ENCODE measurements around the gene GLO1. TPM values are rescaled to one million over a fixed set of nuclear protein-coding genes. Genes with fewer than 3 reads are reported as not detected.

Gene GLO1
- total and polyA plus RNA-seq, 9 of the 15 experiments (the other 6 are each of a cell fraction or from before 2014, with no cell fraction given) = 155 to 331 (median 203) TPM

DNA sequence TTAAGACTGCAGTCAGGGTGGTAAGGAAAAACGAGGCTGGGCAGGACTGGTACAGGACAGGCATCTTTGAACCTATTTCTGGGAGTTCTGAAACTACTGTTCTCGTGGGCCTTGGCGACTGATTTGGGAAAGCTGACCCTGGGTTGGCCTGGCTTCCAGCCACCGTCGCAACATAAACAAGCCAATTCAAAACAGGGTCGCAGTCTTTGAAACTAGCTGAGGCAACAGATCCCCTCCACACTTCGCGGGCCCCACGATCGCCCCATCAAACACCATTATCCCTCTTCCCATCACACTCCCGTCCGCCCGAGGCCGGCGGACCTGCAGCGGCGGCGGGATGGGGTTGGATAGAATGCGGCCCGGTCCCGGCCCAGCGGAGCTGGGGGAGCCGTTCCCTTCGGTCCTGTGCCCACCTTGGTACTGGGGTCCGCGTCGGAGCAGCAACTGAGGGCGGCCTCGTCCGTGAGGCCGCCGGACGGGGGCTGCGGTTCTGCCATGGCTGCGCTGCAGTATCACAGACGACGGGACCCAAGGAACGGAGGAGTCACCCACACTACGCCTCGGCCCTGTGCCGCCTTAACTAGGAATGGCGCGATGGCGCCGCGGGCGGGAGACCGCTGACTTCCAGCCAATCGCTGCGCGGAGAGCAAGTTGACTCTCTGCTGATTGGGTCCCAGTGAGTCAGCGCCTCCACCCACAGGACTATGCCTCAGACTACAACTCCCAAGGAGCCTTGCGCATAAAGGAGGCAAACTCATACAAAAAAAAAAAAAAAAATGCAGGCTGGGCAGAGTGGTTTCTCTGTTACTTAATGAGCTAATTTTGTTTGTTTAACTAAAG is at the start of gene GLO1 (continued):
- no peak for TF ChIP-seq ZNF780A (CRISPR knock-in tag; IDR thresholded peaks at IDR 0.05)
- TF ChIP-seq CEBPZ (IDR thresholded peaks at IDR 0.05; ENCODE audit: borderline replicate concordance, low read depth, low read length) = no peak
- TF ChIP-seq, protein P1, sequence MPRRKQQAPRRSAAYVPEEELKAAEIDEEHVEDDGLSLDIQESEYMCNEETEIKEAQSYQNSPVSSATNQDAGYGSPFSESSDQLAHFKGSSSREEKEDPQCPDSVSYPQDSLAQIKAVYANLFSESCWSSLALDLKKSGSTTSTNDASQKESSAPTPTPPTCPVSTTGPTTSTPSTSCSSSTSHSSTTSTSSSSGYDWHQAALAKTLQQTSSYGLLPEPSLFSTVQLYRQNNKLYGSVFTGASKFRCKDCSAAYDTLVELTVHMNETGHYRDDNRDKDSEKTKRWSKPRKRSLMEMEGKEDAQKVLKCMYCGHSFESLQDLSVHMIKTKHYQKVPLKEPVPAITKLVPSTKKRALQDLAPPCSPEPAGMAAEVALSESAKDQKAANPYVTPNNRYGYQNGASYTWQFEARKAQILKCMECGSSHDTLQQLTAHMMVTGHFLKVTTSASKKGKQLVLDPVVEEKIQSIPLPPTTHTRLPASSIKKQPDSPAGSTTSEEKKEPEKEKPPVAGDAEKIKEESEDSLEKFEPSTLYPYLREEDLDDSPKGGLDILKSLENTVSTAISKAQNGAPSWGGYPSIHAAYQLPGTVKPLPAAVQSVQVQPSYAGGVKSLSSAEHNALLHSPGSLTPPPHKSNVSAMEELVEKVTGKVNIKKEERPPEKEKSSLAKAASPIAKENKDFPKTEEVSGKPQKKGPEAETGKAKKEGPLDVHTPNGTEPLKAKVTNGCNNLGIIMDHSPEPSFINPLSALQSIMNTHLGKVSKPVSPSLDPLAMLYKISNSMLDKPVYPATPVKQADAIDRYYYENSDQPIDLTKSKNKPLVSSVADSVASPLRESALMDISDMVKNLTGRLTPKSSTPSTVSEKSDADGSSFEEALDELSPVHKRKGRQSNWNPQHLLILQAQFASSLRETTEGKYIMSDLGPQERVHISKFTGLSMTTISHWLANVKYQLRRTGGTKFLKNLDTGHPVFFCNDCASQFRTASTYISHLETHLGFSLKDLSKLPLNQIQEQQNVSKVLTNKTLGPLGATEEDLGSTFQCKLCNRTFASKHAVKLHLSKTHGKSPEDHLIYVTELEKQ (CRISPR knock-in tag; IDR thresholded peaks at IDR 0.05) = no peak
- no peak for TF ChIP-seq GATAD2A (IDR thresholded peaks at IDR 0.05)
- TF ChIP-seq FOXJ2 (tag; IDR thresholded peaks at IDR 0.05) = no peak
- TF ChIP-seq POLR2B (IDR thresholded peaks at IDR 0.05; ENCODE audit: low read depth, partially characterized antibody) = peak; percentile 96
- TF ChIP-seq ID3 (CRISPR knock-in tag; IDR thresholded peaks at IDR 0.05) = no peak
- TF ChIP-seq ID3 (tag; IDR thresholded peaks at IDR 0.05) = peak; percentile 85
- peak; percentile 64 for TF ChIP-seq CCNT2 (IDR thresholded peaks at IDR 0.05; ENCODE audit: borderline replicate concordance, extremely low read depth, insufficient read length, low read depth, low read length)
- no peak for TF ChIP-seq ZNF609 (CRISPR knock-in tag; IDR thresholded peaks at IDR 0.05; ENCODE audit: borderline replicate concordance)
- TF ChIP-seq IRF2 (CRISPR knock-in tag; IDR thresholded peaks at IDR 0.05) = 0 out of 2 replicates have a peak, but pooled peaks have one; percentile 7
- TF ChIP-seq GABPB2 (CRISPR knock-in tag; conservative IDR thresholded peaks at IDR 0.05) = no peak
- TF ChIP-seq ZNF143 (CRISPR knock-in tag; IDR thresholded peaks at IDR 0.05) = peak; percentile 89
- TF ChIP-seq MYBL2 (IDR thresholded peaks at IDR 0.05; ENCODE audit: low read depth) = no peak
- TF ChIP-seq MYBL2 (CRISPR knock-in tag; IDR thresholded peaks at IDR 0.05; ENCODE audit: borderline replicate concordance) = no peak
